ENCODE data around the gene DCC. TPM values are rescaled to one million over a fixed set of nuclear protein-coding genes. Genes with fewer than 3 reads are reported as not detected.

The DCC gene
- total RNA-seq, 1 experiment from 2014 or later, result not detected

DNA sequence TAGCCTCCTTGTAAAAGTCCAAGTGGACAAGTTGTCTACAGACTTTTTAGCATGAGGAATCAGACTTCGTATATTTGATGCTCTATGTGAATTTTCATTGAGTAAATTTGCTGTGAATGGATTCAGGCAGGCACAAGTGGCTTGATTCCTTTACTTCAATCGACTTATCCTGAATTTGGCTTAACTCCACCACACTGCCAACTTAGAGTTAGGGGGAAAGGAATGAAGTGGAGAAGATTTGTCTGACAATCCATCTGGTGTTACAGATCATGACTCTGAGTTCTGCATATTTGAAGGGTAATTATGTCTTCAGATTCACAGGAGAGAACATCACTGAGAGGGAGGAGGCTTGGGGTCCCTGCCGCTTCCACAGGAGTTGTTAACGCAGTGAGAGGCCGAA is 829.3 kb downstream of the DCC start:
- intact Hi-C loops (cut with micrococcal nuclease), result no loop called here
- H4K20me1 ChIP-seq (ENCODE audit: low read length), result no peaks in the 10 kb centered on the region
- no peak overlapping the region for H2AFZ ChIP-seq (ENCODE audit: low read length)
- no peaks in the 10 kb centered on the region for H3K36me3 ChIP-seq (ENCODE audit: low read depth, low read length)
- no TSS peak for BruUV-seq (replicated peaks)
- H3K9me2 ChIP-seq (replicated peaks; ENCODE audit: low read length), result no peaks in the 10 kb centered on the region
- H3K4me1 ChIP-seq (ENCODE audit: insufficient read depth, low read length), result no peaks in the 10 kb centered on the region
- H3K4me2 ChIP-seq (ENCODE audit: low read length), result no peak overlapping the region
- no peak overlapping the region for H3K4me3 ChIP-seq (ENCODE audit: low read length)
- H3K27ac ChIP-seq (ENCODE audit: low read length), result no peak overlapping the region
- no peak for TF ChIP-seq EZH2phosphoT487 (IDR thresholded peaks at IDR 0.05; ENCODE audit: borderline replicate concordance, low read length)
- TF ChIP-seq EZH2 (IDR thresholded peaks at IDR 0.05; ENCODE audit: low read length, unreplicated experiment), result no peak
- TF ChIP-seq, protein P1, sequence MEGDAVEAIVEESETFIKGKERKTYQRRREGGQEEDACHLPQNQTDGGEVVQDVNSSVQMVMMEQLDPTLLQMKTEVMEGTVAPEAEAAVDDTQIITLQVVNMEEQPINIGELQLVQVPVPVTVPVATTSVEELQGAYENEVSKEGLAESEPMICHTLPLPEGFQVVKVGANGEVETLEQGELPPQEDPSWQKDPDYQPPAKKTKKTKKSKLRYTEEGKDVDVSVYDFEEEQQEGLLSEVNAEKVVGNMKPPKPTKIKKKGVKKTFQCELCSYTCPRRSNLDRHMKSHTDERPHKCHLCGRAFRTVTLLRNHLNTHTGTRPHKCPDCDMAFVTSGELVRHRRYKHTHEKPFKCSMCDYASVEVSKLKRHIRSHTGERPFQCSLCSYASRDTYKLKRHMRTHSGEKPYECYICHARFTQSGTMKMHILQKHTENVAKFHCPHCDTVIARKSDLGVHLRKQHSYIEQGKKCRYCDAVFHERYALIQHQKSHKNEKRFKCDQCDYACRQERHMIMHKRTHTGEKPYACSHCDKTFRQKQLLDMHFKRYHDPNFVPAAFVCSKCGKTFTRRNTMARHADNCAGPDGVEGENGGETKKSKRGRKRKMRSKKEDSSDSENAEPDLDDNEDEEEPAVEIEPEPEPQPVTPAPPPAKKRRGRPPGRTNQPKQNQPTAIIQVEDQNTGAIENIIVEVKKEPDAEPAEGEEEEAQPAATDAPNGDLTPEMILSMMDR (conservative IDR thresholded peaks at IDR 0.05; ENCODE audit: low read depth, low read length), result no peak
- DNase-seq (no peak), ATAC-seq (no peak)
- no peaks in the 10 kb centered on the region for H3K79me2 ChIP-seq (ENCODE audit: low read length)
- CTCF ChIA-PET, result no interaction called here
- no peaks in the 10 kb centered on the region for H3K27me3 ChIP-seq (ENCODE audit: low read length)
- no peaks in the 10 kb centered on the region for H3K9me3 ChIP-seq (ENCODE audit: low read length)
- POLR2A ChIA-PET (ENCODE audit: unreplicated experiment), result no interaction called here
- no peaks in the 10 kb centered on the region for H3F3A ChIP-seq (ENCODE audit: low read length, unreplicated experiment)
- H3K9ac ChIP-seq (ENCODE audit: low read length), result no peak overlapping the region

DNA sequence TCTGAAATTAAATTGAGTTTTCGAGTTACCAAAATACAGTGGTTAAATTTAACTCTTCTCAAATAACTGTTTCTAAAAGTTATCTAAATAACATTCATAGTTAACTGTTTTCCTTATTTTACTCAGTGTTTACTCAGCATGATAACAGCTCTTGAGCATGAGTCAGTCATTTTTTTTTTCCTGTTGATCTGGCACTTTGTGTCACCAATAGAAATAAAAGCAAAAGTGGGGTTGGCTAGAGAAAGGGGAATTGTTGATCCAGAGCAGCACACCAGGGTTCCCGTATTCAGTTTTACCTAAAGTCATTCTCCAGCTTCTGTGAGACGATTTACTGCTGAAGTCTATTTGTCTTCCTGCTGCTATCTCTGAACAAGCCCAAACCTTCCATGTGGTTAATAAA is 851.6 kb downstream of the DCC start:
- Histone ChIP-seq H3K27me3 (ENCODE audit: low read length) (no peaks in the 10 kb centered on the region), H3K4me2 (ENCODE audit: low read length) (no peak overlapping the region), H3K36me3 (ENCODE audit: low read depth, low read length) (no peaks in the 10 kb centered on the region), H4K20me1 (ENCODE audit: low read length) (no peaks in the 10 kb centered on the region), H3K9ac (ENCODE audit: low read length) (no peak overlapping the region), H3K79me2 (ENCODE audit: low read length) (no peaks in the 10 kb centered on the region), H3K9me2 (replicated peaks; ENCODE audit: low read length) (no peaks in the 10 kb centered on the region), H3K9me3 (ENCODE audit: low read length) (no peaks in the 10 kb centered on the region), H3K4me1 (ENCODE audit: insufficient read depth, low read length) (no peaks in the 10 kb centered on the region), H3K4me3 (ENCODE audit: low read length) (no peak overlapping the region), H3K27ac (ENCODE audit: low read length) (no peak overlapping the region), H3F3A (ENCODE audit: low read length, unreplicated experiment) (no peaks in the 10 kb centered on the region), H2AFZ (ENCODE audit: low read length) (no peak overlapping the region)
- ChIA-PET POLR2A (ENCODE audit: unreplicated experiment) (no interaction called here), CTCF (no interaction called here)
- intact Hi-C loops (cut with micrococcal nuclease), result no loop called here
- no TSS peak for BruUV-seq (replicated peaks)
- ATAC-seq (no peak), DNase-seq (no peak)
- TF ChIP-seq, protein P1 (conservative IDR thresholded peaks at IDR 0.05; ENCODE audit: low read depth, low read length), result no peak
- TF ChIP-seq EZH2phosphoT487 (IDR thresholded peaks at IDR 0.05; ENCODE audit: borderline replicate concordance, low read length), result no peak
- TF ChIP-seq EZH2 (IDR thresholded peaks at IDR 0.05; ENCODE audit: low read length, unreplicated experiment), result no peak

GRCh38 chr18:53193870-53194269 is 853.9 kb downstream of the DCC start:
- Histone ChIP-seq H3K9ac (ENCODE audit: low read length) (no peak overlapping the region), H3K27me3 (ENCODE audit: low read length) (no peaks in the 10 kb centered on the region), H3K4me1 (ENCODE audit: insufficient read depth, low read length) (no peaks in the 10 kb centered on the region), H3K9me3 (ENCODE audit: low read length) (no peaks in the 10 kb centered on the region), H3K9me2 (replicated peaks; ENCODE audit: low read length) (no peaks in the 10 kb centered on the region), H4K20me1 (ENCODE audit: low read length) (no peaks in the 10 kb centered on the region), H3K4me3 (ENCODE audit: low read length) (no peak overlapping the region), H3F3A (ENCODE audit: low read length, unreplicated experiment) (no peaks in the 10 kb centered on the region), H3K27ac (ENCODE audit: low read length) (no peak overlapping the region), H2AFZ (ENCODE audit: low read length) (no peak overlapping the region), H3K79me2 (ENCODE audit: low read length) (no peaks in the 10 kb centered on the region), H3K4me2 (ENCODE audit: low read length) (no peak overlapping the region), H3K36me3 (ENCODE audit: low read depth, low read length) (no peaks in the 10 kb centered on the region)
- BruUV-seq (replicated peaks), result no TSS peak
- intact Hi-C loops (cut with micrococcal nuclease), result no loop called here
- ChIA-PET POLR2A (ENCODE audit: unreplicated experiment) (no interaction called here), CTCF (no interaction called here)
- ATAC-seq (no peak), DNase-seq (no peak)
- no peak for TF ChIP-seq EZH2 (IDR thresholded peaks at IDR 0.05; ENCODE audit: low read length, unreplicated experiment)
- TF ChIP-seq, protein P1 (conservative IDR thresholded peaks at IDR 0.05; ENCODE audit: low read depth, low read length), result no peak
- TF ChIP-seq EZH2phosphoT487 (IDR thresholded peaks at IDR 0.05; ENCODE audit: borderline replicate concordance, low read length), result no peak

All from PC-3 (cell line).